ENCODE data around the gene CEMIP.

The CEMIP gene

DNA sequence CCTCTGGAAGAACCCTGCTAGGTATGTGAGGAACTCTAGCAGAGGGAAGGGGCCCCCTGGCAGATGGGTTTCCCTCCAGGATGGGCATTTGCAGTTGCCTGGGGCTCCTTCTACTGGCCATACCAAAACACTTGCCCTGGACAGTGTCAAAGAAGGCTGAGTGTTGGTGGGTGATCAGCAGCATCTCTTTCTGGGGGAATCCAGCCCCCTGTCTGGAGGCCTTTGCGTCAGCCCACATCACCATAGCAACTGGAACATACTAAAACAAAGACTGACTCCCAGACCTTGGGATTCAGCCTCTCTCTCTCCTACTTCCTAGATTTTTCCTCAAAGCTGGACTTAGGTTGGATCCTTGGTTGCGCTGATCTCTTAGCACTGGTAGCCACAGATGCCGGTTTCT, 8.1 kb downstream of the CEMIP start:
- no peak for DNase-seq (ENCODE audit: low read depth, low spot score)
- in situ Hi-C loops (cut with HindIII; ENCODE audit: low sequenced_read_pairs): no loop called here
- TF ChIP-seq CTCF (IDR thresholded peaks at IDR 0.05; ENCODE audit: low read depth, low read length): no peak
- H3K4me3 ChIP-seq (ENCODE audit: low read depth, low read length): no peak overlapping the region

GRCh38 chr15:80788536-80788935, 9.4 kb downstream of the CEMIP start:
- no peak for DNase-seq (ENCODE audit: low read depth, low spot score)
- TF ChIP-seq CTCF (IDR thresholded peaks at IDR 0.05; ENCODE audit: low read depth, low read length): no peak
- no peak overlapping the region for H3K4me3 ChIP-seq (ENCODE audit: low read depth, low read length)
- in situ Hi-C loops (cut with HindIII; ENCODE audit: low sequenced_read_pairs): no loop called here

DNA sequence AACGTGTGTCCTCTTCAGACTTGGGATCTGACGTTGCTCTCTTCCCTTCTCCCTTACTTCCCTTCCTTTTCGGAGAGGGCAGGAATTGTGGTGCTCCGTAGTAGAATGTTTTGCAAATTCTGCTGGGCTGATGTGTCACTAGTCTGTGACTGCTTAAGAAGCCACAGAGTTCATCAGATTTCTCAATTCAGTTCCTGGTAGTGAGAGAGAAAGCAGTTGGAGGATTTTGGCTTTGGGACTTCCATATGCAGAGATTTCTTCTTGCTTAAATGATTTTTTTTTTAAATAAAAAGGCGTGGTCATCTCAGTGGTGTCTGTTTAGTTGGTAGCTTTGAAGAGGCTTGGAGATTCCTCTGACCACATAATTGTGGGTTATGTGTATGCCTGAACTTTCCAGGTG, 10.1 kb downstream of the CEMIP start:
- no peak for TF ChIP-seq CTCF (IDR thresholded peaks at IDR 0.05; ENCODE audit: low read depth, low read length)
- no peak for DNase-seq (ENCODE audit: low read depth, low spot score)
- in situ Hi-C loops (cut with HindIII; ENCODE audit: low sequenced_read_pairs): no loop called here
- no peak overlapping the region for H3K4me3 ChIP-seq (ENCODE audit: low read depth, low read length)

- no peak for DNase-seq (ENCODE audit: low read depth, low spot score)
- H3K4me3 ChIP-seq (ENCODE audit: low read depth, low read length): no peak overlapping the region
- TF ChIP-seq CTCF (IDR thresholded peaks at IDR 0.05; ENCODE audit: low read depth, low read length): no peak
- in situ Hi-C loops (cut with HindIII; ENCODE audit: low sequenced_read_pairs): no loop called here
Observed at GRCh38 chr15:80789796-80790195, 10.6 kb downstream of the CEMIP start.

GRCh38 chr15:80790236-80790635, 11.1 kb downstream of the CEMIP start:
- TF ChIP-seq CTCF (IDR thresholded peaks at IDR 0.05; ENCODE audit: low read depth, low read length): no peak
- in situ Hi-C loops (cut with HindIII; ENCODE audit: low sequenced_read_pairs): no loop called here
- no peak for DNase-seq (ENCODE audit: low read depth, low spot score)
- H3K4me3 ChIP-seq (ENCODE audit: low read depth, low read length): no peak overlapping the region

GRCh38 chr15:80791004-80791403, 11.8 kb downstream of the CEMIP start:
- no peak overlapping the region for H3K4me3 ChIP-seq (ENCODE audit: low read depth, low read length)
- in situ Hi-C loops (cut with HindIII; ENCODE audit: low sequenced_read_pairs): no loop called here
- TF ChIP-seq CTCF (IDR thresholded peaks at IDR 0.05; ENCODE audit: low read depth, low read length): no peak
- no peak for DNase-seq (ENCODE audit: low read depth, low spot score)

GRCh38 chr15:80796407-80796806, 17.2 kb downstream of the CEMIP start:
- no peak overlapping the region for H3K4me3 ChIP-seq (ENCODE audit: low read depth, low read length)
- in situ Hi-C loops (cut with HindIII; ENCODE audit: low sequenced_read_pairs): no loop called here
- DNase-seq (ENCODE audit: low read depth, low spot score): no peak
- TF ChIP-seq CTCF (IDR thresholded peaks at IDR 0.05; ENCODE audit: low read depth, low read length): no peak

All from astrocyte of the spinal cord (primary cell).